ENCODE data around the gene TGFBI.

DNA sequence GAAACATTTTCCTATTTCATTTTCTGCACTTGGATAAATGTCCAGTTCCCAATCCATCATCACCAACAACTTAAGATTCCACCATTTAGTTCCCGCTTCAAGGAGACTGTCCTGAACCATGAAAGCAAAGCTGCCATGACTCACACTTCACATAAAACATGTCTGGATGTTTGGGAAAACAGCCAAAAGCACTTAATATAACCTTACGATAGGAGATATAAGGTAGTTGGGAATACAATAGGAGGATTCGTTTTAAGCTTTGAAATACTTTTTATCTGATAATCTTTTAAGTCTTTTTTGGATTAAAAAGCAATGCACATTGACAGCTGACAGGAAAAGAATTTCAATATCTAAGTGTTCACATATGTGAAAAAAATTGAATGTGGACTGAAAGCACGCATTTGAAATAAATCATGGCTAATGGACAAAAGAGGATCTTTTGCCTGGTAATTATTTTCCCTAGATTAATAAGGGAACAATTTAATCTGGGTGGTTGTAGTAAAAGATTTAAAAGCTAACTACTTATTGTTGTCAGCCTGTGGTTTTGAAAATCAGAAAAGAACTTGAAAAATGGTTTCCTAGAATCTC is 17.3 kb upstream of the TGFBI start:
- no peak for TF ChIP-seq GATA3 (IDR thresholded peaks at IDR 0.05; ENCODE audit: low read depth, low read length)
- TF ChIP-seq GATA2 (IDR thresholded peaks at IDR 0.05; ENCODE audit: low read depth, low read length) = no peak

Measured in SH-SY5Y (cell line).